H1 (cell line): Measurements from ENCODE around the gene SCAMP4. TPM values are rescaled to one million over a fixed set of nuclear protein-coding genes. Genes with fewer than 3 reads are reported as not detected.

Experiments
- CBX8 ChIP-seq: fragments of 300-800, 300-1000 bp; sonication (generic); IDR thresholded peaks from 2 replicates; pipeline ENCODE4 v1.7.1; 2016; ENCODE audit warnings: low read depth, low read length, borderline replicate concordance
- CEBPB ChIP-seq: IDR thresholded peaks from 2 replicates; pipeline ENCODE4 v1.6.1; 2012; ENCODE audit warnings: low read depth, low read length
- CHD7 ChIP-seq: fragments of 300-600 bp; sonication (generic); IDR thresholded peaks from 2 replicates; pipeline ENCODE4 v1.7.1; 2012; ENCODE audit warnings: low read length, moderate library complexity, mild to moderate bottlenecking, inconsistent platforms; ENCODE audit not compliant: insufficient replicate concordance
- GABPA ChIP-seq: IDR thresholded peaks from 2 replicates; pipeline ENCODE4 v1.6.1; 2011; ENCODE audit warnings: mild to moderate bottlenecking, low read length, moderate library complexity, borderline replicate concordance; ENCODE audit not compliant: insufficient read depth
- MAX ChIP-seq: IDR thresholded peaks from 2 replicates; pipeline ENCODE4 v1.6.1; 2012; ENCODE audit warnings: inconsistent platforms
- NANOG ChIP-seq: IDR thresholded peaks from 2 replicates; pipeline ENCODE4 v1.6.1; 2011; ENCODE audit warnings: low read length, low read depth, mild to moderate bottlenecking, inconsistent platforms; ENCODE audit not compliant: insufficient read depth, poor library complexity, severe bottlenecking
- RFX5 ChIP-seq: IDR thresholded peaks from 2 replicates; pipeline ENCODE4 v1.6.1; 2011; ENCODE audit warnings: low read depth, low read length, improper control_type of control experiment, borderline replicate concordance
- RNF2 ChIP-seq: fragments of 200-900, 300-1000 bp; sonication (generic); IDR thresholded peaks from 2 replicates; pipeline ENCODE4 v1.7.1; 2016; ENCODE audit warnings: borderline replicate concordance, low read depth, mild to moderate bottlenecking, antibody characterized with exemption, low read length; ENCODE audit not compliant: poor library complexity, severe bottlenecking; ENCODE audit errors: missing control alignments
- SIN3A ChIP-seq, 2 experiments: IDR thresholded peaks in 1 of 2; conservative IDR thresholded peaks in 1 of 2; 2 replicates each; pipeline ENCODE4 v1.6.1; 2011 to 2012; ENCODE audit warnings: low read length in 2 of 2, improper control_type of control experiment in 1 of 2, low read depth in 1 of 2, mild to moderate bottlenecking in 1 of 2
- SIX5 ChIP-seq: IDR thresholded peaks from 2 replicates; pipeline ENCODE4 v1.6.1; 2011; ENCODE audit warnings: mild to moderate bottlenecking, low read depth, low read length
- TBP ChIP-seq: IDR thresholded peaks from 2 replicates; pipeline ENCODE4 v1.6.1; 2011; ENCODE audit warnings: low read depth, low read length, improper control_type of control experiment
- polyA plus RNA-seq, 7 experiments: library from polyadenylated mRNA; depleted of rRNA in 3 of 7; stranded (reverse) in 5 of 7; unstranded in 2 of 7; fragments of >200 nt in 5 of 7; fragments of 200-250 nt in 2 of 7; gene quantifications; 1 replicate in 5 of 7; 2 replicates in 1 of 7; 4 replicates in 1 of 7; pipeline versions ENCODE4 v1.2.1 to v1.2.3, GENCODE V29; 2011 to 2013; ENCODE audit warnings: missing spikeins in 2 of 7, mixed read lengths in 2 of 7
- total RNA-seq: library from RNA; stranded (reverse); fragmentation: NEBNext Ultra II Directional; extraction: Animal tissue kit (Norgen Biotek cat#: 25700); gene quantifications from 2 replicates; pipeline ENCODE4 v1.2.1, GENCODE V29; 2021

Gene SCAMP4
- total and polyA plus RNA-seq, 2 of the 8 experiments (the other 6 are each of a cell fraction or from before 2014, with no cell fraction given): 17.1 to 61.4 TPM

- TF ChIP-seq CHD7: no peak
- TF ChIP-seq RNF2: no peak
- no peak for TF ChIP-seq CEBPB
- TF ChIP-seq SIX5: no peak
- no peak for TF ChIP-seq CBX8
- no peak for TF ChIP-seq RFX5
- TF ChIP-seq GABPA: no peak
- TF ChIP-seq TBP: no peak
- no peak for TF ChIP-seq NANOG
- TF ChIP-seq MAX: no peak
- no peak for TF ChIP-seq SIN3A (conservative IDR thresholded peaks at IDR 0.05 in 1 of 2, IDR thresholded peaks at IDR 0.05 in 1 of 2; ENCODE audit: low read depth in 1 of 2, low read length in 2 of 2)
Measured at GRCh38 chr19:1888385-1888784, 16.8 kb upstream of the SCAMP4 start (continued).
